Measurements from ENCODE around the gene CR1L.
"Not testable (repeated sequence)": the region's sequence is repeated elsewhere in the genome, so short reads cannot be mapped to it uniquely, and the experiment has no call there.

The CR1L gene

DNA sequence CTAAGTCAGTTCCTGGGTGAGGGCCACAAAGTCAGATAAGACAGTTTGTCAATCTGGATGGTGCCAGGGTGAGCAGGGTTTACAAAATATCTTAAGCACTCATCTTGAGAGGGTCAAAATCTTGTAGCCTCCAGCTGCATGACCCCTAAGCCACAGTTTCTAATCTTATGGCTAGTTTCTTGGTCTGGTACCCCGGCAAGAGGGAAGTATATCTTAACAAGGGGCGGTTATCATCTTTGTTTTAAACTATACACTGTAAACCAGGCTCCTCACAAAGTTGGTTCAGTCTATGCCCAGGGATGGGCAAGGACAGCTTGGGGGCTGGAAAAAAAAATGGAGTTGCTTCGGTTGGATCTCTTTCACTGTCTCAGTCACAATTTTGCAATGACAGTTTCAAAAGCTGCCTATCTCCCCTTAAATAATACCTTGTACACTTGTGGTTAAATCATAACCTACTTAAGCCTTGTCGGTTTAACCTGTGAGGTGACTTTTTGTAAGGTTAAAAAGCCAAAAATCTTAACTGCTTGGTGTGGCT is 99.1 kb downstream of the CR1L start:
- ATAC-seq (replicated peaks; ENCODE audit: extremely low read depth, poor library complexity, severe bottlenecking) (no peak), DNase-seq (ENCODE audit: low spot score in 2 of 2) (no peak)
- Mint-ChIP-seq H3K4me3 (no peak overlapping the region), H3K4me1 (peaks cover 3% of the 10 kb centered on the region), H3K36me3 (ENCODE audit: insufficient read depth) (peaks cover under 1% of the 10 kb centered on the region), H3K27me3 (no peaks in the 10 kb centered on the region), H3K27ac (ENCODE audit: low read depth) (no peak overlapping the region), H3K9me3 (no peaks in the 10 kb centered on the region)

DNA sequence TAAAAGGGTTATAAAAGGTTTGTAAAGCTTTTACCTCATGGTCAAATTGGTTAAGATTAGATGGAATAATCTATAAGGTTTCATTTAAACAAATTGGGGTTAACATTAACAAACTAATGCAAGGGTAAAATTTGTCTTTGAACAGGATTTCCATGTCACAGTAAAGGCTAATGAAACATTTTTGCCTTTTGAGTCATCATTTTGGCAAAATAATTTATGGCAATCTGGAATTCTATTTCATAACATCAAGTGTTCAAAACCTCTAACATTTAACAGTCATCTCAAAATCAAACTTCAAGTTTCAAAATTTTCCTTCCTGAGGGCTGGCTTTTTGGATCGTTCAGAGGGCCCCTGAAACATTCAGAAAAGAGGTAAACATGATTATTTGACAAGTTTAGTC is 100.4 kb downstream of the CR1L start:
- ATAC-seq (replicated peaks; ENCODE audit: extremely low read depth, poor library complexity, severe bottlenecking) (no peak), DNase-seq (ENCODE audit: low spot score in 2 of 2) (no peak)
- H3K9me3 Mint-ChIP-seq: no peaks in the 10 kb centered on the region
- H3K4me3 Mint-ChIP-seq: no peak overlapping the region
- H3K4me1 Mint-ChIP-seq: peaks cover 7% of the 10 kb centered on the region
- H3K27ac Mint-ChIP-seq (ENCODE audit: low read depth): no peak overlapping the region
- H3K27me3 Mint-ChIP-seq: no peaks in the 10 kb centered on the region
- peaks cover 2% of the 10 kb centered on the region for H3K36me3 Mint-ChIP-seq (ENCODE audit: insufficient read depth)

DNA sequence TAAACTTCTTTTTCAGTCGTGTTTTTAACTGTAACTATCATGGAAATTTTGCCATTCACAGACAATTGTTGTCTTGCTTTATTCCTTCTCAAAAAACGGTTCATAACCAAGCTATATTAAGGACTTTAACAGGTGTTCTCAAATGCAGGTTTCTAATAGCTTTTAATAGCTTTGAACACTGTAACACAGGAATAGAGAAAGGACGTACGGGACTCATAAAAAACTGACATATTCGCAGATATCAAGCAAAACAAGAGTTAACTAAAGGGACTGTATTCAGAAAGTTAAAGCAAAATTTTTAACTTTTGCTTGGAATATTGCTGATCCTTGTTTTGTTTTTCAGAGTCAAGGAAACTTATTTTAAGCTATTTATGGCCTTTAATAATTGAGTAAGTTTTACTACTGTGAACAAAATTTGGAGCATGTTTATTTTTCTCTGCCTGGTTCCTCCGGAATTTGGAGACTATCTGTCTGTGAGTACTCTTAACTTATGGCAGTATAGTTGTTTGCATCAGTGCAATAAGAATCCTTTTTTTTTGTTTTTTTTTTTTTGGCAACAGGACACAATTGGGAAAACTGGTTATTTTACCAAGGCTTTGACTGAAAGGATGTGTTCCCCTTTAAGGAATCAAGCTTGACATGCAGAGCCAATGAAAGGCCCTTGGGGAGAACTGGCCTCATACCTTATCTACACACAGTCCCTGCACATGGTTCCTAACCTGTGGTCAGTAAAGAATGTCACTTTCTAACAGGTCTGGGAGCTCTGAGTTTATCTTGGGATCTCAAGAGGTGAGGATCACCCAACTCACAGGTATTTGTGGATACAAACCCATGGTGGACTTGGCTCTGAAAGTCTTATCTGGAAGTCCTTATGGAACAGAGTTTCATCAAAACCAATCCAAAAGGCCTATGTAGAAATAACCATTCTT is 101.2 kb downstream of the CR1L start:
- no peak overlapping the region for H3K4me3 Mint-ChIP-seq
- no peaks in the 10 kb centered on the region for H3K27me3 Mint-ChIP-seq
- H3K27ac Mint-ChIP-seq (ENCODE audit: low read depth): no peak overlapping the region

DNA sequence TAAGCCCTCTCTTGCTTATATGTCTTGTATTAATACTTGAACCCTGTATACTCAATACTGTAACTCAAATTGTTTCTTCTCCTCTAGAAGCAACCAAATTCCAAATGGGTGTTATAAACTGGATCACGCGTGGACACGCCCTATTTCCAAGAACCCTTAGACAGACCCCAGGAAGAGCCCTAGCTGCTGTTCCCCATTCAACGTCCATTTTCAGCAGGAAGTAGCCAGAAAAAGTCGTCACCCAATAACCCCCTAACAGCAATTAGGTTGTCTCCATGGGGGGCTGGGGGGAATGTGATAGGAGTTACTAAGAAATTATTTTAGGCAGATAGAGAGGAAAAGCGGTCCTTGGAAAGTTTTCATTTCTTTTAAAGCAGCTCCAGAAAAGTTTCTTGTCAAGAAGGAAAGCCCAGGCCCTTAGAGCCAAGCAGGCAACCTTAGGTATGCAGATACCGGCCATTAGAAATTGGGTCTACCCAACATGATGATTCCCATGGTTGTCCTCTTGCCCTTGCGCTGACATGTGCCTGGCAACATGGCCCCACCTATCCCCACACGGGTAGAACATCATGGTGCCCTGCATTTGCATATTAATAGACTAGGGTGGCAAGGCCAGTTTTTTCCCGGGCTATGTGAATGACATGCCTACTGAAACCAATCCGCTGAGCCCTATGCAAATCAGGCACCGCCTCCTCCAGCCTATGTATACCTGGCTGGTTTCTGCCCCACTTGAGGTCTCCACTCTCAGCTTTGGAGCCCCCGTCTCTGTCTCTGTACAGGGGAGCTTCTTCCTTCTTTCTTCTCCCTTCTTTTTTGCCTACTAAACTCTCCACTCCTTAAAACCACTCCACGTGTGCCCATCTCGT is 102.9 kb downstream of the CR1L start:
- Mint-ChIP-seq H3K27me3 (no peaks in the 10 kb centered on the region), H3K4me3 (no peak overlapping the region), H3K36me3 (ENCODE audit: insufficient read depth) (peaks cover 8% of the 10 kb centered on the region), H3K27ac (ENCODE audit: low read depth) (no peak overlapping the region), H3K9me3 (no peaks in the 10 kb centered on the region), H3K4me1 (peaks cover 27% of the 10 kb centered on the region)
- DNase-seq (ENCODE audit: low spot score in 2 of 2) (no peak), ATAC-seq (replicated peaks; ENCODE audit: extremely low read depth, poor library complexity, severe bottlenecking) (no peak)

More for the DNA sequence above, 101.2 kb downstream of the CR1L start:
- ATAC-seq (replicated peaks; ENCODE audit: extremely low read depth, poor library complexity, severe bottlenecking) (no peak), DNase-seq (ENCODE audit: low spot score in 2 of 2) (no peak)
- Mint-ChIP-seq H3K9me3 (no peaks in the 10 kb centered on the region), H3K4me1 (peaks cover 10% of the 10 kb centered on the region), H3K36me3 (ENCODE audit: insufficient read depth) (peaks cover 2% of the 10 kb centered on the region)

DNA sequence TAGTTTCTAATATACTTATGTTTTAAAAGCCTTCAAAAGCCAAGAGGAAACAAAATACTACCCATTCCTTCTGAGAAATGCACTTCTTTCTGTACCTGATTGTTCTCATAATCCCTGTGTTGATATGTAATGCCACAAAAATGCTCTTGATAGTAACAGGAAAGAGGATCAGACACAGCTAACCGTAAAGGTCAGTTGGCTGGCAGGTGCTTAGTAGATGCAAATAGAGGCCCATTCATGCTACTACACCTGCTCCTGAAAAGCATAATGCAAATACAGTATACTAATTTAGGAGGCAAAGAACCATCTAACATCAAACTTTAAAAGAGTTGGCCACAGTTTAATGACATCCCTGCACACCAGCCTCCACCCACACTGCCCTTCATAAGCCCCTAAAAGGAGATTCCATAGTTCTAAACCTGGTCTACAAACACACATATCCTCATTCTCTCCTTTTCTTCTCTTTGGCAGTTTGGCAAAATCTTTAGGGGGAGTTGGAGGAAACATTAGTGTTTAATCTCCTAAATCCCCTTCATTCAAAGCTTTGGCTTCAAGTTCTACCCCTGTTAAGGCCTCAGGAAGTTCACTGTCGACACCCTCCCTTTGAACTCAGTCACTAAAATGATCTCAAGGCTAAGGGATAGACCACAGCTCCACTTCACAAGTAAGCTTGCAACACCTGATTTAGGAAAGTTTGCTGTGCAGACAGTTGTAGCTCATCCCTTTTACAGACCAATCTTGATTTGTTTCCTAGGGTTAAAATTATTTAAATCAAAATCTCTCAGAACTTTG is 104.0 kb downstream of the CR1L start:
- Mint-ChIP-seq H3K36me3 (ENCODE audit: insufficient read depth) (peaks cover 8% of the 10 kb centered on the region), H3K27ac (ENCODE audit: low read depth) (no peak overlapping the region), H3K9me3 (no peaks in the 10 kb centered on the region), H3K27me3 (no peaks in the 10 kb centered on the region), H3K4me1 (peaks cover 34% of the 10 kb centered on the region), H3K4me3 (no peak overlapping the region)
- ATAC-seq (replicated peaks; ENCODE audit: extremely low read depth, poor library complexity, severe bottlenecking) (no peak), DNase-seq (ENCODE audit: low spot score in 2 of 2) (no peak)

DNA sequence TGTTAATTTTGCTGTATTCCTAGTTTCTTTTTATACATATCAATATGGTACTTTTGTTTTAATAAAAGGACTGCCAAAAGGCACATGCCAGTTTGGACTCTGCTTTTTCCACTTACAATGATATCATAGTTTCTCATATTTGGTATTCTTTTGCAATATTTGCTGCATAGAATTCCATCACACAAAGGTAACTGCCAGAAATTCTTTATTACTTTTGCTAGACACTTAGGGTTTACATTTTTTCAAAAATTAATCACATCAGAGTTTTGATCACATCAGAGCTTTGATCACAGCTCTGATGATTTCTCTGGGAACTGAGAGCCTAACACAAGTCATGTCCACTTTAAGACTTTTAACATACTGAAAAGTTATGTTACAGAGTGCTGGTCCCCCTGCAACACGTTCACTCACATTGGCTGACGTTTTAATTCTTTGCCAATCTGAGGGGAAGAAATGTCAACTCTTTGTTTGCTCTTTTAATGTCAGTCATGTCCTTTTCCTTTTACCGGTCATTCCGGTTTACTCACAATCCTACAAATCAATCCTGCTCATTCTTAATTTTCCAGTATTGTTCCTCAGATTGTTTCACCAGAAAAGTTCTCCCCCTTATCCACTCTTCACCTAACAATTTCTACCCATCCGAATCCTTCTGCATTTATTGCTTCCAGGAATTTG is 105.8 kb downstream of the CR1L start:
- Mint-ChIP-seq H3K4me1 (peaks cover 50% of the 10 kb centered on the region), H3K27me3 (no peaks in the 10 kb centered on the region), H3K27ac (ENCODE audit: low read depth) (peak overlapping the region; percentile 95), H3K36me3 (ENCODE audit: insufficient read depth) (peaks cover 9% of the 10 kb centered on the region), H3K9me3 (no peaks in the 10 kb centered on the region), H3K4me3 (peak overlapping the region; percentile 95)
- ATAC-seq (replicated peaks; ENCODE audit: extremely low read depth, poor library complexity, severe bottlenecking) (no peak), DNase-seq (ENCODE audit: low spot score in 2 of 2) (no peak)

DNA sequence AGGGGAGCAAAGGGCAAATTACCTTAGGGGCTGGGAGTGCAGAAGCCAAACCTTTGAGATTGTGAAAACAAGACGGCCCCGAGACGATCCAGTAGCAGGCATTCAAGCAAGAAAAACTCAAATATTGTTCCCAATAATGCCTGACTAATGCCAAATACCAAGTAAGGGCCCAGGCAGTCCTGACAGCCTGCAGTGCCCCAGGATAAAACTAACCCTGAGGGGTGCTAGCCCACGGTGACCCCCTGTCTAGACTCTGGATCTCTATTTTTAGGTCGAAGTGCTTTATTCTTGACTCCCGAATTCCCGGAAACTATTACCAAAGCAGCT is 106.5 kb downstream of the CR1L start:
- H3K4me3 Mint-ChIP-seq: peak overlapping the region; percentile 95
- not testable (repeated sequence) for ATAC-seq (replicated peaks; ENCODE audit: extremely low read depth, poor library complexity, severe bottlenecking); H3K9me3 Mint-ChIP-seq; H3K27me3 Mint-ChIP-seq; DNase-seq (ENCODE audit: low spot score in 2 of 2); H3K36me3 Mint-ChIP-seq (ENCODE audit: insufficient read depth)
- peaks cover 56% of the 10 kb centered on the region for H3K4me1 Mint-ChIP-seq
- H3K27ac Mint-ChIP-seq (ENCODE audit: low read depth): peak overlapping the region; percentile 95

DNA sequence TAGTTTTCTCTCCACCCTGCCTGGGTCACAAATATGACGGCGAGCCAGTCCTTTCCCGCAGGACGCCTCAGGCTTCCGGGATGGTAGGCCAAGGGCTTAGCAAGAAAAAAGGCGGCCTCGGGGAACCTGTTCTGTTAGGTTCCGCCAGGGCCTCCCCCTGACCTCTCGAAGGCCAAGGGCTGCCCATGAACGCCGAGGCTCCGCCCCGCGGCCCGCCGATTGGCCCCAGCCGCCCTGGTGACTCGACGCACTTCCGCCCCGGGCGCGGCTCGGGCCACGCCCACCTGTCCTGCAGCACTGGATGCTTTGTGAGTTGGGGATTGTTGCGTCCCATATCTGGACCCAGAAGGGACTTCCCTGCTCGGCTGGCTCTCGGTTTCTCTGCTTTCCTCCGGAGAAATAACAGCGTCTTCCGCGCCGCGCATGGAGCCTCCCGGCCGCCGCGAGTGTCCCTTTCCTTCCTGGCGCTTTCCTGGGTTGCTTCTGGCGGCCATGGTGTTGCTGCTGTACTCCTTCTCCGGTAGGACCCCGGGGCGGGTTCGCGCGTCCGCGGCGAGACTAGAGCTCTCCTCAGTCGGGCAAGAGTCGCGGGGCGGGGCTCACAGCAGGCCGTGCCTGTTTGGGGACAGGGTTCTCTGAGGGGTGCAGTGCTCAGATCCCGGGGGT is 107.0 kb downstream of the CR1L start, which contains the start of gene CD46:
Gene CD46 (plus strand): TSS at position 265 of the 666 bp plus-strand sequence. CDS start 159 bp downstream, at position 424.
- ATAC-seq (replicated peaks; ENCODE audit: extremely low read depth, poor library complexity, severe bottlenecking) (peak; percentile 99), DNase-seq (ENCODE audit: low spot score in 2 of 2) (peak; percentile 87)
- H3K27me3 Mint-ChIP-seq: no peaks in the 10 kb centered on the region
- H3K9me3 Mint-ChIP-seq: no peaks in the 10 kb centered on the region
- peak within 1 kb of the TSS; percentile 95 for H3K4me3 Mint-ChIP-seq
- H3K27ac Mint-ChIP-seq (ENCODE audit: low read depth): peak within 1 kb of the TSS; percentile 95
- peaks cover 12% of the 10 kb centered on the region for H3K36me3 Mint-ChIP-seq (ENCODE audit: insufficient read depth)
- peaks cover 61% of the 10 kb centered on the region for H3K4me1 Mint-ChIP-seq

DNA sequence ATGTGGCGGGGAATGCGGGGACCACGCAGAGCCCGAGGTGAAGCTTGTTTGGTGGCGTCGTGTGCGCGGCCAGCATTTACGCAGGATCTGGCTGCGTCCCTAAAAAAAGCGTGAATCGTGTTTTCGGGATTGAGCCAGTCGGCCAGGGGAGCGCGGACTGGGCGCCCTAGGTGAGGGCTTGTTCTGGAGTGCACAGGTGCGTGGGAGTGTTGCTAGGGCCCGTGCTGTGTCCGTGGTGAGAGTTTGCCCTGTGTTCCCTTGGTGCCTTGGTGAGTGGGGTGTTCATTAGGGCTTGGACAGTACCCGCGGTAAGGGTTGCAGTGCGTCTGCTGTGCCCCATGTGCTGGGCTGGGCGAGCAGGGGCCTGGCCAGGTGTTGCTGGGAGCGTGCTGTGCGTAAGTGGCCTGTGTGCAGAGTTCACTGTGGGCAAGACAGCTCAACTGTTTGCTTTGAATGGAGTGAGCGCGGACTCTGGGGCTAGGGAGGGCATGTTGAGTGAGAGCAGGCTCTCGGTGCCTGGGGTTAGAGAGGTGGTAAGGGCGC is 107.6 kb downstream of the CR1L start:
- peaks cover 14% of the 10 kb centered on the region for H3K36me3 Mint-ChIP-seq (ENCODE audit: insufficient read depth)
- no peaks in the 10 kb centered on the region for H3K27me3 Mint-ChIP-seq
- no peak for DNase-seq (ENCODE audit: low spot score in 2 of 2)

DNA sequence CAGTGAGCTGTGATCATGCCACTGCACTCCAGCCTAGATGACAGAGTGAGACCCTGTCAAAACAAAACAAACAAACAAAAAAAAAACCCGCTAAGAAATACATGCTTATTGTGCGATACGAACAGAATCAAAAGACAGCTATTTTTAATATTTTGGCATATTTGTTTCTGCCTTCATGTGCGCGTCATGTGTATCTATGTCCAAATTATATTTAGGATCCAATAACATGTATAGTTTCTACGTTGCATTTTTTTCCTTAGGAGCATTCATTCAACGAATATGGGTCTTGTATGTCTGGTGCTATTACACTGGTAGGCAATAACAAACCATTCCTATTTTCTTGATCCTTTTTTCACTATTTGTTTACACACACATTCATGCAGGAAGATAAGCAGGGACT is 108.7 kb downstream of the CR1L start:
- no peak for DNase-seq (ENCODE audit: low spot score in 2 of 2)
- H3K4me3 Mint-ChIP-seq: peak overlapping the region; percentile 95
- no peaks in the 10 kb centered on the region for H3K27me3 Mint-ChIP-seq
- H3K4me1 Mint-ChIP-seq: peaks cover 63% of the 10 kb centered on the region
- peaks cover 22% of the 10 kb centered on the region for H3K36me3 Mint-ChIP-seq (ENCODE audit: insufficient read depth)
- no peak for ATAC-seq (replicated peaks; ENCODE audit: extremely low read depth, poor library complexity, severe bottlenecking)
- H3K9me3 Mint-ChIP-seq: no peaks in the 10 kb centered on the region
- no peak overlapping the region for H3K27ac Mint-ChIP-seq (ENCODE audit: low read depth)

More for the DNA sequence above, 107.6 kb downstream of the CR1L start:
- H3K27ac Mint-ChIP-seq (ENCODE audit: low read depth): peak overlapping the region; percentile 95
- ATAC-seq (replicated peaks; ENCODE audit: extremely low read depth, poor library complexity, severe bottlenecking): peak; percentile 8
- H3K9me3 Mint-ChIP-seq: no peaks in the 10 kb centered on the region
- H3K4me1 Mint-ChIP-seq: peaks cover 63% of the 10 kb centered on the region
- peak overlapping the region; percentile 95 for H3K4me3 Mint-ChIP-seq

DNA sequence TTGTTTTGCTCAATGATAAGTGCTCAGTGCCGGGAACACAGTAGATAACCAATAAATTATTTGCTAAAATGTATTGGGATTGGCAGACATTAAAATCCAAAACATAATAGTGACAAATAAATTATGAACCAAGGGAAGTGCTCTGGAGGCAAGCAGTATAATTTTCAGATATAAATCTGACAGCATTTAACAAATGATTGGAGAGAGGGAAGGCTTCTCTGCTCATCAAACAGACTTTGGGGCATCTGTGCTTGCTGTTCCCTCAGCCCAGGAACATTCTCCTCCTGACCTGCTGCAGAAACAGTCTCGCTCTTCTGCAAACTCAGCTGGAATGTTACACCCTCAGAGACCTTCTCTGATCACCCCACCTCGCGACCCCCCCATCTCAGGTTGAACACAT is 109.1 kb downstream of the CR1L start:
- ATAC-seq (replicated peaks; ENCODE audit: extremely low read depth, poor library complexity, severe bottlenecking): no peak
- no peaks in the 10 kb centered on the region for H3K9me3 Mint-ChIP-seq
- H3K36me3 Mint-ChIP-seq (ENCODE audit: insufficient read depth): peaks cover 23% of the 10 kb centered on the region
- peak overlapping the region; percentile 31 for H3K4me3 Mint-ChIP-seq
- H3K4me1 Mint-ChIP-seq: peaks cover 60% of the 10 kb centered on the region
- H3K27ac Mint-ChIP-seq (ENCODE audit: low read depth): no peak overlapping the region
- no peaks in the 10 kb centered on the region for H3K27me3 Mint-ChIP-seq
- DNase-seq (ENCODE audit: low spot score in 2 of 2): no peak

Data from central memory CD8-positive, alpha-beta T cell (primary cell).